ENCODE measurements around the gene LPP. TPM values are rescaled to one million over a fixed set of nuclear protein-coding genes. Genes with fewer than 3 reads are reported as not detected.
A peak's percentile ranks its signal among the peaks of the same experiment; 100 is the strongest.

Gene LPP
- total and polyA plus RNA-seq, 2 donors (not counting 1 experiment from before 2014, with no cell fraction given), result 7.6 to 81.7 TPM

DNA sequence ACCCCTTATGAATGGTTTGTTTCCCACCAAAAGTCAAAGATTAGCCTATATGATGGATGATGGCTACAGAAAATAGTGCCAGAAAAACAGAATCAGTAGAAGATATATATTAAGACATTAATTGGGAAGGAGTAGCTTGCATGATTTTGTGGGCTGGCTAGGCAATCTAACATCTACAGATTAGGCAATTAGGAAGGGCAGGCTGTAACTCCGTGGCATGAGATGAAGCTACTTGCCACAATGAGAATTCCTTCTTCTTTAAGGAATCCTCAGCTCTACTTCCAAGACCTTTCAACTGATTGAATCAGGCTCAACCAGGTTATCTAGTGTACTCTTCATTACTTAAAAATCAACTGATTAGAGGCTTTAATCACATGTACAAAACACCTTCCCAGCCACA lies 426.7 kb downstream of the LPP start:
- H3K4me2 ChIP-seq (replicated peaks; ENCODE audit: low read depth, low read length, poor library complexity, severe bottlenecking), result no peak overlapping the region
- peaks cover 0 to 2% of the 10 kb centered on the region in 2 experiments for H3K36me3 ChIP-seq (replicated peaks in 1 of 2; ENCODE audit: control extremely low read depth in 1 of 2, control insufficient read depth in 1 of 2, extremely low read depth in 1 of 2, insufficient read depth in 2 of 2, low read length in 1 of 2)
- DNase-seq, result no peak
- no peak overlapping the region for H3K9ac ChIP-seq (ENCODE audit: low read length)
- peaks cover 34% of the 10 kb centered on the region for H3K4me1 Mint-ChIP-seq
- no peak overlapping the region for H2AFZ ChIP-seq (ENCODE audit: insufficient read depth, low read depth, low read length, poor library complexity, severe bottlenecking)
- POLR2A ChIA-PET, result no interaction called here
- intact Hi-C loops (cut with micrococcal nuclease), result loop anchor here (5.0 to 10.0 kb wide), 4 partner anchors 143 to 606 kb away; no protein-coding TSS in a partner anchor
- H3K4me3 Mint-ChIP-seq, result peak overlapping the region; percentile 62
- no peaks in the 10 kb centered on the region for H3K9me3 Mint-ChIP-seq (ENCODE audit: insufficient read depth)
- H3K9me3 ChIP-seq (ENCODE audit: control extremely low read depth in 1 of 3, control insufficient read depth in 2 of 3, insufficient read depth in 1 of 3, low read length in 2 of 3), result peaks cover 0 to 9% (median 3%) of the 10 kb centered on the region in 3 donors
- H3K27me3 ChIP-seq (replicated peaks in 1 of 4; ENCODE audit: control extremely low read depth in 1 of 4, control insufficient read depth in 3 of 4, insufficient read depth in 4 of 4, low read length in 3 of 4), result no peaks in the 10 kb centered on the region
- TF ChIP-seq EZH2 (IDR thresholded peaks at IDR 0.05; ENCODE audit: borderline replicate concordance, insufficient read depth, low read depth, low read length, poor library complexity, severe bottlenecking), result no peak
- TF ChIP-seq, protein P1, sequence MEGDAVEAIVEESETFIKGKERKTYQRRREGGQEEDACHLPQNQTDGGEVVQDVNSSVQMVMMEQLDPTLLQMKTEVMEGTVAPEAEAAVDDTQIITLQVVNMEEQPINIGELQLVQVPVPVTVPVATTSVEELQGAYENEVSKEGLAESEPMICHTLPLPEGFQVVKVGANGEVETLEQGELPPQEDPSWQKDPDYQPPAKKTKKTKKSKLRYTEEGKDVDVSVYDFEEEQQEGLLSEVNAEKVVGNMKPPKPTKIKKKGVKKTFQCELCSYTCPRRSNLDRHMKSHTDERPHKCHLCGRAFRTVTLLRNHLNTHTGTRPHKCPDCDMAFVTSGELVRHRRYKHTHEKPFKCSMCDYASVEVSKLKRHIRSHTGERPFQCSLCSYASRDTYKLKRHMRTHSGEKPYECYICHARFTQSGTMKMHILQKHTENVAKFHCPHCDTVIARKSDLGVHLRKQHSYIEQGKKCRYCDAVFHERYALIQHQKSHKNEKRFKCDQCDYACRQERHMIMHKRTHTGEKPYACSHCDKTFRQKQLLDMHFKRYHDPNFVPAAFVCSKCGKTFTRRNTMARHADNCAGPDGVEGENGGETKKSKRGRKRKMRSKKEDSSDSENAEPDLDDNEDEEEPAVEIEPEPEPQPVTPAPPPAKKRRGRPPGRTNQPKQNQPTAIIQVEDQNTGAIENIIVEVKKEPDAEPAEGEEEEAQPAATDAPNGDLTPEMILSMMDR (IDR thresholded peaks at IDR 0.05), result no peak
- no peak overlapping the region for H3K4me3 ChIP-seq (ENCODE audit: control extremely low read depth in 1 of 5, extremely low read depth in 1 of 5, insufficient read depth in 1 of 5, low read depth in 2 of 5, low read length in 4 of 5)
- no CpG with 5 or more reads among the region's 1 CpG for WGBS (ENCODE audit: insufficient coverage)
- peaks cover 51 to 63% of the 10 kb centered on the region in 2 donors for H3K4me1 ChIP-seq (ENCODE audit: control insufficient read depth in 2 of 2, insufficient read depth in 2 of 2, low read length in 2 of 2)
- no peak overlapping the region for H3K27ac ChIP-seq (ENCODE audit: low read length in 2 of 2)
- no peak for ATAC-seq (ENCODE audit: low read depth)
- H3K27me3 Mint-ChIP-seq, result no peaks in the 10 kb centered on the region
- CTCF ChIA-PET, result interaction anchor here (1.2 kb wide), 1 partner anchor 20 kb away, joined by 3 read pairs; no protein-coding TSS in a partner anchor
- H3K27ac Mint-ChIP-seq, result peak overlapping the region; percentile 60
- no peaks in the 10 kb centered on the region for H4K20me1 ChIP-seq (ENCODE audit: control insufficient read depth, insufficient read depth, low read length, poor library complexity, severe bottlenecking)
- H3K79me2 ChIP-seq (ENCODE audit: control insufficient read depth, insufficient read depth, low read length), result no peaks in the 10 kb centered on the region

DNA sequence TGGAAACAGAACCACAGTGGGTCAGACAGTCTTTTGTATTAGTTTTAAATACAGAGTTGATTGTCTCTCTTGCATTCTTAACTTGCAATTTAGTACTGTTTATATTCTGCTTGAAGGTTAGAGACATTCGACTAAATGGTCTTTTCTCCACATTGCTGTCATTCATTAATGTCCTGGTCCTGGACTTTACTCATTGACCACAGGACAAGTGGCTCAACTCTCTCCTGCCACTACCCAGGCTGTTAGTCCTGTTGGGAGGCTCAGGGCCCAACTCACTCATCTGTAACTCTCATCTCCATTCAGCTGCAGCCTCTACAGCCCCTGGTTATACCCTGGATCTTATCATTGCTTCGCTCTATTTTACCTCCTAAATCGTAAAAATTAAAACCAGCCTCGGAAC lies 427.4 kb downstream of the LPP start:
- POLR2A ChIA-PET, result no interaction called here
- WGBS (ENCODE audit: insufficient coverage), result 77% methylated on average over 4 of the region's 4 CpGs
- peak overlapping the region; percentile 53 for H2AFZ ChIP-seq (ENCODE audit: insufficient read depth, low read depth, low read length, poor library complexity, severe bottlenecking)
- DNase-seq (no peak), ATAC-seq (ENCODE audit: low read depth) (no peak)
- H3K27ac ChIP-seq (ENCODE audit: low read length in 2 of 2), result peak overlapping the region; percentile 32 to 73
- peak overlapping the region in 1 of 5 experiments; percentile 39 for H3K4me3 ChIP-seq (ENCODE audit: control extremely low read depth in 1 of 5, extremely low read depth in 1 of 5, insufficient read depth in 1 of 5, low read depth in 2 of 5, low read length in 4 of 5)
- TF ChIP-seq EZH2 (IDR thresholded peaks at IDR 0.05; ENCODE audit: borderline replicate concordance, insufficient read depth, low read depth, low read length, poor library complexity, severe bottlenecking), result no peak
- TF ChIP-seq, protein P1 (IDR thresholded peaks at IDR 0.05), result no peak
- intact Hi-C loops (cut with micrococcal nuclease), result loop anchor here (5.0 to 10.0 kb wide), 4 partner anchors 144 to 607 kb away; no protein-coding TSS in a partner anchor
- CTCF ChIA-PET, result no interaction called here
- peak overlapping the region; percentile 67 for H3K4me2 ChIP-seq (replicated peaks; ENCODE audit: low read depth, low read length, poor library complexity, severe bottlenecking)
- no peaks in the 10 kb centered on the region for H4K20me1 ChIP-seq (ENCODE audit: control insufficient read depth, insufficient read depth, low read length, poor library complexity, severe bottlenecking)
- Mint-ChIP-seq H3K27me3 (no peaks in the 10 kb centered on the region), H3K9me3 (ENCODE audit: insufficient read depth) (no peaks in the 10 kb centered on the region), H3K27ac (peak overlapping the region; percentile 60), H3K4me1 (peaks cover 34% of the 10 kb centered on the region), H3K4me3 (peak overlapping the region; percentile 62)
- peak overlapping the region; percentile 39 for H3K9ac ChIP-seq (ENCODE audit: low read length)
- no peaks in the 10 kb centered on the region for H3K27me3 ChIP-seq (replicated peaks in 1 of 4; ENCODE audit: control extremely low read depth in 1 of 4, control insufficient read depth in 3 of 4, insufficient read depth in 4 of 4, low read length in 3 of 4)
- peaks cover 0 to 9% (median 3%) of the 10 kb centered on the region in 3 donors for H3K9me3 ChIP-seq (ENCODE audit: control extremely low read depth in 1 of 3, control insufficient read depth in 2 of 3, insufficient read depth in 1 of 3, low read length in 2 of 3)
- H3K4me1 ChIP-seq (ENCODE audit: control insufficient read depth in 2 of 2, insufficient read depth in 2 of 2, low read length in 2 of 2), result peaks cover 51 to 63% of the 10 kb centered on the region in 2 donors
- H3K36me3 ChIP-seq (replicated peaks in 1 of 2; ENCODE audit: control extremely low read depth in 1 of 2, control insufficient read depth in 1 of 2, extremely low read depth in 1 of 2, insufficient read depth in 2 of 2, low read length in 1 of 2), result no peaks in the 10 kb centered on the region
- no peaks in the 10 kb centered on the region for H3K79me2 ChIP-seq (ENCODE audit: control insufficient read depth, insufficient read depth, low read length)
